Measurements from ENCODE around the gene PLPPR1.

DNA sequence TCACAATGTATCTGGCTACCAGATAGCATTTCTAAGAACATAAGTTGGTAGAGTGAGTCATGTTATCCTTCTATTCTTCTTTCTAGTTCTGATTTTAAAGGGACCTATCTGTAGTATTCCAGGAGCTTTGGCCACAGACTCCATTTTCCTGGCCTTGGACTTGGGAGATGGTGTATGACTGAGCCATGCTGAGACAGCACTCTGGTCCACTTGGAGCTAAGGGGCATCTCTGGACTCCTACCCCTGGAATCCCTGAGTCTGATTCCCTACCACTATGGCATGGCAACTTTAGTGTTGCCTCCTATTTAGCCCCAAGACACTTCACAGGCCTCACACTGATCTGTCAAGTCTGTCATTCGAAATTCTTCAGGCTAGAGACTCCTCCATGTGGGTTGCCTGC, 297.5 kb downstream of the PLPPR1 start:
- TF ChIP-seq, protein P1, sequence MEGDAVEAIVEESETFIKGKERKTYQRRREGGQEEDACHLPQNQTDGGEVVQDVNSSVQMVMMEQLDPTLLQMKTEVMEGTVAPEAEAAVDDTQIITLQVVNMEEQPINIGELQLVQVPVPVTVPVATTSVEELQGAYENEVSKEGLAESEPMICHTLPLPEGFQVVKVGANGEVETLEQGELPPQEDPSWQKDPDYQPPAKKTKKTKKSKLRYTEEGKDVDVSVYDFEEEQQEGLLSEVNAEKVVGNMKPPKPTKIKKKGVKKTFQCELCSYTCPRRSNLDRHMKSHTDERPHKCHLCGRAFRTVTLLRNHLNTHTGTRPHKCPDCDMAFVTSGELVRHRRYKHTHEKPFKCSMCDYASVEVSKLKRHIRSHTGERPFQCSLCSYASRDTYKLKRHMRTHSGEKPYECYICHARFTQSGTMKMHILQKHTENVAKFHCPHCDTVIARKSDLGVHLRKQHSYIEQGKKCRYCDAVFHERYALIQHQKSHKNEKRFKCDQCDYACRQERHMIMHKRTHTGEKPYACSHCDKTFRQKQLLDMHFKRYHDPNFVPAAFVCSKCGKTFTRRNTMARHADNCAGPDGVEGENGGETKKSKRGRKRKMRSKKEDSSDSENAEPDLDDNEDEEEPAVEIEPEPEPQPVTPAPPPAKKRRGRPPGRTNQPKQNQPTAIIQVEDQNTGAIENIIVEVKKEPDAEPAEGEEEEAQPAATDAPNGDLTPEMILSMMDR (IDR thresholded peaks at IDR 0.05 in 8 of 11, conservative IDR thresholded peaks at IDR 0.05 in 3 of 11), result no peak
- TF ChIP-seq POLR2AphosphoS5 (IDR thresholded peaks at IDR 0.05) (no peak), POLR2A (IDR thresholded peaks at IDR 0.05) (no peak)
